Esophagus squamous epithelium (tissue), 5 donors: ENCODE measurements around the gene TMC4. TPM values are rescaled to one million over a fixed set of nuclear protein-coding genes. Genes with fewer than 3 reads are reported as not detected.
A peak's percentile ranks its signal among the peaks of the same experiment; 100 is the strongest.
"Not testable (repeated sequence)": the region's sequence is repeated elsewhere in the genome, so short reads cannot be mapped to it uniquely, and the experiment has no call there.

Experiments used
- DNase-seq: peaks from one replicate; lab custom pipeline; 2025; lab: John Stamatoyannopoulos, UW
- H3K27ac ChIP-seq, 4 donors: fragments of 200-600 bp; sonication (generic); one replicate each; pipeline ENCODE4 v1.5.1; 2016 to 2019; ENCODE audit warnings: mild to moderate bottlenecking in 1 of 4
- H3K27me3 ChIP-seq, 4 donors: fragments of 200-600 bp; sonication (generic); 1 replicate in 3 of 4; 2 replicates in 1 of 4; pipeline versions ENCODE4 v1.5.1 to v1.6.0; 2017 to 2021; ENCODE audit warnings: antibody characterized with exemption in 1 of 4
- H3K36me3 ChIP-seq, 3 donors: fragments of 200-600 bp; sonication (generic); one replicate each; pipeline ENCODE4 v1.5.1; 2016 to 2019
- H3K4me1 ChIP-seq, 3 donors: fragments of 200-600 bp; sonication (generic); one replicate each; pipeline ENCODE4 v1.5.1; 2017 to 2019
- H3K4me3 ChIP-seq, 4 donors: fragments of 200-600 bp; sonication (generic); 1 replicate in 3 of 4; 2 replicates in 1 of 4; pipeline ENCODE4 v1.5.1; 2016 to 2019; ENCODE audit warnings: mild to moderate bottlenecking in 2 of 4, moderate library complexity in 1 of 4
- H3K9me3 ChIP-seq, 3 donors: fragments of 200-600 bp; sonication (generic); one replicate each; pipeline ENCODE4 v1.5.1; 2016 to 2019
- POLR2A ChIP-seq, 4 donors: fragments of 450-650 bp; IDR thresholded peaks; one replicate each; pipeline ENCODE4 v1.6.1; 2017; ENCODE audit warnings: antibody characterized with exemption in 4 of 4, mild to moderate bottlenecking in 4 of 4, moderate library complexity in 3 of 4
- WGBS, 2 donors: methylation state at CpG; one replicate each; pipeline ENCODE4 v1.1.5; 2018; 5-methylcytosine and 5-hydroxymethylcytosine counted together
- intact Hi-C: fragments of 100-400 bp; cut with DNase I; formaldehyde crosslinking; loops from one replicate; pipeline ENCODE4 v1.15.0; 2022
- total RNA-seq, 4 donors: library from RNA; depleted of rRNA; stranded (reverse); fragments of >200 nt; gene quantifications; one replicate each; pipeline ENCODE4 v1.1.0, GENCODE V29; 2016
- TF ChIP-seq, protein P1 (sequence below), 6 experiments: fragments of 450-650 bp in 4 of 6; fragments of 200-600 bp in 2 of 6; sonication (generic) in 2 of 6; IDR thresholded peaks; one replicate each; pipeline ENCODE4 v1.5.1; 2016 to 2019; ENCODE audit warnings: antibody characterized with exemption in 6 of 6, mild to moderate bottlenecking in 4 of 6, moderate library complexity in 4 of 6
- donor health status: DM: yes; HTN: yes; CAD: no.

TMC4 gene
- total RNA-seq, 4 donors from 2014 or later, result 4.0 to 45.6 (median 17.5) TPM

DNA sequence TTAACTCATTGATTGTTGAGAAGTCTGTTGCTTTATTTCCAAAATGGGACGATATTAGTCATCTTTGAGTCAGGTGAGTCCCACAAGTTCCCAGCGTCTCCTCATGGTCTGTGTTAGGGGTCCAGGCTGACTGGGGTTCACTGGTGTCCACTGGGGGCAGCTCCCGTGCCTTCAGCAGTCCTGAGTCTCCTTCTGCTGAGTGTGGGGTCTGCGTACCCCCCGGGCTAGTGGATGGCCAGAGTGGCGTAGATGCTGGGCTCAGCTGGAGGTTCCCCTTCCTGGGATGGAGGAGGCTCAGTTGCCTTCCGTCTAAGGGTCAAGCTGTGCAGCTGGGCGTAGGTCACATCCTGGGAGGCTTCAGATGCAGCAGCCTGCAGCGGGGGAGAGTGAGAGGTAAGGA lies 43.9 kb upstream of the TMC4 start:
- peaks cover 0 to 7% (median 0%) of the 10 kb centered on the region in 4 donors for H3K27me3 ChIP-seq
- no peak overlapping the region for H3K27ac ChIP-seq
- intact Hi-C loops, result no loop called here
- no peaks in the 10 kb centered on the region for H3K4me1 ChIP-seq
- H3K9me3 ChIP-seq, result no peaks in the 10 kb centered on the region
- no peaks in the 10 kb centered on the region for H3K36me3 ChIP-seq
- no peak overlapping the region for H3K4me3 ChIP-seq
- TF ChIP-seq POLR2A (IDR thresholded peaks at IDR 0.05), result no peak
- TF ChIP-seq, protein P1, sequence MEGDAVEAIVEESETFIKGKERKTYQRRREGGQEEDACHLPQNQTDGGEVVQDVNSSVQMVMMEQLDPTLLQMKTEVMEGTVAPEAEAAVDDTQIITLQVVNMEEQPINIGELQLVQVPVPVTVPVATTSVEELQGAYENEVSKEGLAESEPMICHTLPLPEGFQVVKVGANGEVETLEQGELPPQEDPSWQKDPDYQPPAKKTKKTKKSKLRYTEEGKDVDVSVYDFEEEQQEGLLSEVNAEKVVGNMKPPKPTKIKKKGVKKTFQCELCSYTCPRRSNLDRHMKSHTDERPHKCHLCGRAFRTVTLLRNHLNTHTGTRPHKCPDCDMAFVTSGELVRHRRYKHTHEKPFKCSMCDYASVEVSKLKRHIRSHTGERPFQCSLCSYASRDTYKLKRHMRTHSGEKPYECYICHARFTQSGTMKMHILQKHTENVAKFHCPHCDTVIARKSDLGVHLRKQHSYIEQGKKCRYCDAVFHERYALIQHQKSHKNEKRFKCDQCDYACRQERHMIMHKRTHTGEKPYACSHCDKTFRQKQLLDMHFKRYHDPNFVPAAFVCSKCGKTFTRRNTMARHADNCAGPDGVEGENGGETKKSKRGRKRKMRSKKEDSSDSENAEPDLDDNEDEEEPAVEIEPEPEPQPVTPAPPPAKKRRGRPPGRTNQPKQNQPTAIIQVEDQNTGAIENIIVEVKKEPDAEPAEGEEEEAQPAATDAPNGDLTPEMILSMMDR (IDR thresholded peaks at IDR 0.05), result no peak
- WGBS, 2 donors, result 71 to 84% methylated on average over 1 to 2 of the region's 9 CpGs
- DNase-seq, result no peak

DNA sequence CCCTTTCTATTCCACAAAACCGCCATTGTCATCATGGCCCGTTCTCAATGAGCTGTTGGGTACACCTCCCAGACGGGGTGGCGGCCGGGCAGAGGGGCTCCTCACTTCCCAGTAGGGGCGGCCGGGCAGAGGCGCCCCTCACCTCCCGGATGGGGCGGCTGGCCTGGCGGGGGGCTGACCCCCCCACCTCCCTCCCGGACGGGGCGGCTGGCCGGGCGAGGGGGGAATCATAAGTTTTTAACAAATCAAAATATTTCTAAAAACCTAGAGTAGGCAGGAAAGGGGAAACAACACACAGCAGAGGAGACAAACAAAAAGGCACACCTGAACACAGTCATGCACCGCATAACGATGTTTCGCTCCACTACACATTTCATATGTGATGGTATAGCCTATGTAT lies 41.8 kb upstream of the TMC4 start:
- H3K27me3 ChIP-seq, H3K4me3 ChIP-seq, H3K36me3 ChIP-seq, H3K27ac ChIP-seq, DNase-seq, intact Hi-C loops, H3K9me3 ChIP-seq: not testable (repeated sequence)
- H3K4me1 ChIP-seq, result peaks cover 6 to 11% (median 7%) of the 10 kb centered on the region in 3 donors
- 89 to 92% methylated on average over 3 to 7 of the region's 19 CpGs for WGBS, 2 donors

DNA sequence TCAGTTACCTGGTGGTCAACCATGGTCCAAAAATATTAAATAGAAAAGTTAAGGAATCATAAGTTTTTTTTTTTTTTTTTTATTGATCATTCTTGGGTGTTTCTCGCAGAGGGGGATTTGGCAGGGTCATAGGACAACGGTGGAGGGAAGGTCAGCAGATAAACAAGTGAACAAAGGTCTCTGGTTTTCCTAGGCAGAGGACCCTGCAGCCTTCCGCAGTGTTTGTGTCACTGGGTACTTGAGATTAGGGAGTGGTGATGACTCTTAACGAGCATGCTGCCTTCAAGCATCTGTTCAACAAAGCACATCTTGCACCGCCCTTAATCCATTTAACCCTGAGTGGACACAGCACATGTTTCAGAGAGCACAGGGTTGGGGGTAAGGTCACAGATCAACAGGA lies 41.3 kb upstream of the TMC4 start:
- 44 to 86% methylated on average over 3 to 5 of the region's 5 CpGs for WGBS, 2 donors
- DNase-seq, H3K4me3 ChIP-seq, H3K27ac ChIP-seq, H3K9me3 ChIP-seq, H3K36me3 ChIP-seq, intact Hi-C loops, H3K27me3 ChIP-seq: not testable (repeated sequence)
- peaks cover 12 to 17% (median 12%) of the 10 kb centered on the region in 3 donors for H3K4me1 ChIP-seq

DNA sequence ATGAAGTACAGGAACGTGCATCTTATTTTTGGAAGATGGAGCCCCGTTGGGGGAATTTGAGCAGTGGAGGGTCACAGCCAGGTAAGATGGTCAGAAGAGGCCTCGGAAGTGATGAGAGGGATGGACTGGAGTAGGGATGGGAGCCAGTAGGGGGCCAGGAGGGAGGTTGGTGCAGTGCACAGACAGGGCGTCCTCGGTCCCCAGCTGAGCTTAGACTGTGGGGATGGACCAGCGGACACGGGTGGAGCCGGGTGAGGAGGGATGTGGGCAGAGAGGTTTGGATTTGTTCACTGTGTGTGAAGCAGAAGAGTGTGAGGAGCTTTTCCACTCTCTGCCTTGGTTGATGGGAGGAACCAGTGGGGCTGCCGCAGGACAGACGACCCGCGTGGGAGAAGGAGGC lies 38.3 kb upstream of the TMC4 start:
- intact Hi-C loops, result no loop called here
- TF ChIP-seq POLR2A (IDR thresholded peaks at IDR 0.05), result no peak
- TF ChIP-seq, protein P1 (IDR thresholded peaks at IDR 0.05), result no peak
- Histone ChIP-seq H3K9me3 (no peaks in the 10 kb centered on the region), H3K27me3 (no peaks in the 10 kb centered on the region), H3K4me1 (peaks cover 27 to 46% (median 31%) of the 10 kb centered on the region in 3 donors), H3K27ac (peak overlapping the region in 2 of 4 donors; percentile 7 to 21), H3K4me3 (no peak overlapping the region), H3K36me3 (peaks cover 18 to 28% (median 22%) of the 10 kb centered on the region in 3 donors)
- DNase-seq, result no peak
- 75 to 85% methylated on average over 12 of the region's 12 CpGs for WGBS, 2 donors

DNA sequence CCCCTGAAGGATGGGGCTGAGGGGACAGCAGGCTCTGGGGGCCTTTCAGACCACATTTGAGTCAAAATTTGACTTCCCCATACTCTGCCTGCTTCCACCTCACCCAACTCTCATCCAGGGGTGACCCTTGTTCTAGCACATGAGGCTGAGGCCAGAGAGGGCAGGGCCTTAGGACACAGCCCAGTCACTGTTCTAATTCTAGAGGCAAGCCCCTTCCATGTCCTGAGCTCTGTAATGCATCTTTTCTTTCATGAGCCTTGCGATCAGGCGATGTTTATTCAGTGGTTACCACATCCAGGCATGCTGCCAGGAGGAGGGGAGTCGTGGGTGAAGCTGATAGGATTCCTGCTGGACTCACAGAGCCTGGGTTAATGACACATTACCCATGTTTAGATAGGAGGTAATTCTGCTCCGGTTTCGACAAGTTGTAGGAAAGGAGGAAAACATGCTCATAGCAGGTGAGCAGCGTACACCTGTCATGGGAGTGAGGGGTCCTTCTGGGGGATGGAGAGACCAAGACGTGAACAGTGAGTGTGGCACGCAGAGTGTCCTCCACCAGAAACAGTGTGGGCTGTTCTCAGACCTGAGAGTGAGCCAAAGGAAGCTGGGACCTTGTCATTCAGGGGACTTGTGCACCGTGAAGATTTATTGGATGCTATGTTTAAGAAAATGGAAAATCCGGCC lies 37.0 kb upstream of the TMC4 start:
- no peak for DNase-seq
- Histone ChIP-seq H3K27ac (peak overlapping the region; percentile 26 to 92 (median 76)), H3K9me3 (no peaks in the 10 kb centered on the region), H3K4me1 (peaks cover 27 to 59% (median 43%) of the 10 kb centered on the region in 3 donors), H3K36me3 (peaks cover 22 to 40% (median 31%) of the 10 kb centered on the region in 3 donors), H3K27me3 (no peaks in the 10 kb centered on the region), H3K4me3 (peak overlapping the region in 1 of 4 donors; percentile 2)
- TF ChIP-seq POLR2A (IDR thresholded peaks at IDR 0.05), result peak in 1 of 4 donors; percentile 30
- TF ChIP-seq, protein P1 (IDR thresholded peaks at IDR 0.05), result no peak
- WGBS, 2 donors, result 22 to 42% methylated on average over 10 of the region's 10 CpGs
- intact Hi-C loops, result no loop called here

DNA sequence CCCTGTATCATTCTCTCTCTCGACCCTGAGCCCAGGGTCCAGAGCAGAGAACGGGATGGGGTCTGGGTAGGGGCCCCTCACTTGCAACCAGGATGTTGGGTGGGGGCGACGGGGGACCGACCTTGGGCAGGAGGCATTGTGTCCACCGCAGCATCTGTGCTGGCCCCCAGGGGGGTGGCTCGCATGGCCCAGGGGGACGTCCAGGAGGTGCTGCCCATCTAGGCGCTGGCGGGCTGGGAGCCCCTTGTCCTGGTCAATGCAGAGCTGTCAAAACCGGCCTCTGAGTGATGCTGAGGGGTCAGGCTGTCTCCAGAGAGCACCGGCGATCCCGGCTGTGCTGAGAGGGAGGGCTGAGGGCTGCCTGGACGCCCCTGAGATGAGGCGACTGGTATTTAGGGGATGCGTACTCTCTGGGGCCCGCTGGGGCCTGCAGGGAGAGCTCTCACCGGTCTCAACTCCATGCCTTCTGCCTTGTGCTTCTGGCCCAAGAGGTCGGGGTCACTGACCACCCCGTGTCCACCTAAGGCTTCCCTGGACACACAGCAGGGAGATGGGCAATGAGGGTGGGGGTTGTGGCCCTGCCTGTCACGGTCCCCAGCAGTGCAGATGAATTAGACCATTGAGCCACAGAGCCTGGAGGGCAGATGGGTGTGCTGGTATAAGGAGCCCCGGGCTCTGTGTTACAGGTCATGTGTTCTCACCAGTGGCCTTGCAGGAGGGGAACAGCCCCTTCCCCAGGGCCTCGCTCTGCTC lies 36.3 kb upstream of the TMC4 start:
- WGBS, 2 donors, result 44 to 50% methylated on average over 2 to 4 of the region's 24 CpGs
- Histone ChIP-seq H3K27ac (peak overlapping the region; percentile 26 to 92 (median 76)), H3K9me3 (no peaks in the 10 kb centered on the region), H3K27me3 (no peaks in the 10 kb centered on the region), H3K4me1 (peaks cover 27 to 66% (median 48%) of the 10 kb centered on the region in 3 donors), H3K4me3 (peak overlapping the region in 1 of 4 donors; percentile 21), H3K36me3 (peaks cover 22 to 48% (median 31%) of the 10 kb centered on the region in 3 donors)
- TF ChIP-seq, protein P1 (IDR thresholded peaks at IDR 0.05), result no peak
- TF ChIP-seq POLR2A (IDR thresholded peaks at IDR 0.05), result no peak
- DNase-seq, result no peak
- intact Hi-C loops, result no loop called here
